Measurements from ENCODE around the gene HDLBP.

DNA sequence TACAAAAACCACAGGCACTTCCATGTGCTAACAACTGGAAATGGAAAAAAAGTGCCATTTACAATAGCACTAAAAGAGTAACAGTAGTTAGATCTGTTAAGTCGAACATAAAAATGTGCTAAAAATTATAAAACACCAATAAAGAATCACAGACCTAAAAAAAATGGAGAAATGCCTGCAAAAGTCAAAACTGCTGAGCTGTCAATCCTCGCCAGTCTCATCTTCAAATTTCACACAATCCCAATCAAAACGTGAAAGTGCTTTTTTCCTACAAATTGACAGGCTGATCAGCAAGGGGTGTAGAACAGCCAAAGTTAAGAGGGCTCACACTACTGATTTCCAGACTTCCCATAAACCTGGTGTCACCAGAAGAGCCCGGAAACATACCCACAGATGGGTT, 73.8 kb downstream of the HDLBP start:
- TF ChIP-seq, protein P1, sequence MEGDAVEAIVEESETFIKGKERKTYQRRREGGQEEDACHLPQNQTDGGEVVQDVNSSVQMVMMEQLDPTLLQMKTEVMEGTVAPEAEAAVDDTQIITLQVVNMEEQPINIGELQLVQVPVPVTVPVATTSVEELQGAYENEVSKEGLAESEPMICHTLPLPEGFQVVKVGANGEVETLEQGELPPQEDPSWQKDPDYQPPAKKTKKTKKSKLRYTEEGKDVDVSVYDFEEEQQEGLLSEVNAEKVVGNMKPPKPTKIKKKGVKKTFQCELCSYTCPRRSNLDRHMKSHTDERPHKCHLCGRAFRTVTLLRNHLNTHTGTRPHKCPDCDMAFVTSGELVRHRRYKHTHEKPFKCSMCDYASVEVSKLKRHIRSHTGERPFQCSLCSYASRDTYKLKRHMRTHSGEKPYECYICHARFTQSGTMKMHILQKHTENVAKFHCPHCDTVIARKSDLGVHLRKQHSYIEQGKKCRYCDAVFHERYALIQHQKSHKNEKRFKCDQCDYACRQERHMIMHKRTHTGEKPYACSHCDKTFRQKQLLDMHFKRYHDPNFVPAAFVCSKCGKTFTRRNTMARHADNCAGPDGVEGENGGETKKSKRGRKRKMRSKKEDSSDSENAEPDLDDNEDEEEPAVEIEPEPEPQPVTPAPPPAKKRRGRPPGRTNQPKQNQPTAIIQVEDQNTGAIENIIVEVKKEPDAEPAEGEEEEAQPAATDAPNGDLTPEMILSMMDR (IDR thresholded peaks at IDR 0.05), result no peak
- no peak for TF ChIP-seq POLR2A (IDR thresholded peaks at IDR 0.05)
